Activated T-helper 17 cell treated with anti-CD3 and anti-CD28 coated beads, Interleukin-2, amount 50 U/mL, for 72 hours (primary cell): ENCODE measurements around the gene NMUR1. TPM values are rescaled to one million over a fixed set of nuclear protein-coding genes. Genes with fewer than 3 reads are reported as not detected.
A peak's percentile ranks its signal among the peaks of the same experiment; 100 is the strongest.

Experiments used
- ATAC-seq: fragments of 150-1000 bp; cut with Tn5 transposase; replicated peaks from 2 replicates; pipeline ENCODE4 v1.10.0; 2021; ENCODE audit warnings: mild to moderate bottlenecking, moderate library complexity
- H3K27ac Mint-ChIP-seq: one replicate; pipeline ENCODE4 v1.8.0; 2022; ENCODE audit warnings: mixed read lengths
- H3K27me3 Mint-ChIP-seq: one replicate; pipeline ENCODE4 v1.8.0; 2022; ENCODE audit warnings: mixed read lengths
- H3K36me3 Mint-ChIP-seq: one replicate; pipeline ENCODE4 v1.8.0; 2022; ENCODE audit warnings: low read depth, mild to moderate bottlenecking, mixed read lengths
- H3K4me1 Mint-ChIP-seq: one replicate; pipeline ENCODE4 v1.8.0; 2022; ENCODE audit warnings: mixed read lengths
- H3K4me3 Mint-ChIP-seq: one replicate; pipeline ENCODE4 v1.8.0; 2022; ENCODE audit warnings: mild to moderate bottlenecking, mixed read lengths
- H3K9me3 Mint-ChIP-seq: one replicate; pipeline ENCODE4 v1.8.0; 2022; ENCODE audit warnings: mixed read lengths
- total RNA-seq, 2 donors: library from RNA; stranded (reverse); gene quantifications; one replicate each; pipeline ENCODE4 v1.2.3, GENCODE V29; 2022

The NMUR1 gene
- total RNA-seq, 2 donors from 2014 or later = 0.15 to 0.21 TPM

DNA sequence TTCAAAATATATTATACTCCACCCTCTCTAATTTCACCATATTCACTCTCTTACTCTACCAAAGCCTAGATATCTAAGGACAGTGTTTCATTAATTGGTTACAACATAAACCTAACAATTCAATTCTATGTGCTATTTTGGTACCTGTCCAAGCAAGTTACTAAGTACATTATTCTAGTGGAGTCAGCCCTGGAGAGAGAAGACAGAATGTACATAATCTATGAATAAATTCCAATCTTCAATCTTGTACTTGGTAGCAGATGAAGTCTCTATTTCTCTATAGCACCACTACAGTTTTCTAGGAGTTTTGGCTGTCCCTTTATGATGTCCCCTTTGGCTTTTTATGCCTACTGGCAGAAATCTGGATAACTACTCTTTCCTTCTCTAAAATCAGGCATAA is 27.6 kb downstream of the NMUR1 start:
- H3K9me3 Mint-ChIP-seq = no peaks in the 10 kb centered on the region
- H3K4me1 Mint-ChIP-seq = no peaks in the 10 kb centered on the region
- ATAC-seq = no peak
- H3K27me3 Mint-ChIP-seq = no peaks in the 10 kb centered on the region
- no peak overlapping the region for H3K4me3 Mint-ChIP-seq
- no peak overlapping the region for H3K27ac Mint-ChIP-seq
- H3K36me3 Mint-ChIP-seq = peaks cover 12% of the 10 kb centered on the region

DNA sequence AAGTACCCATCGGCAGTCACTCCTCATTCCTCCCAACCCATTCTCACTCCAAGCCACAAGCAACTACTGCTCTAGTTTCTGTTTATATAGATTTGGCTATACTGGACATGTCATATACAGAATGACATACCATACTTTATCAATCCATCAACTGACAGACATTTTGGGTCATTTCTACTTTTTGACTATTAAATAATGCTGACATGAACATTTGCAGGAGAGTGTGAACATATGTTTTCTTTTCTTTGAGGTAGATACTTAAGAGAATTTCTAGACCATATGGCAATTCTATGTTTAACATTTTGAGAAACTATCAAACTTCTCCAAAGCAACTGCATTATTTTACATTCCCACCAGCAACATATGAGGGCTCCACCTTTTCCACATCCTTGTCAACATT is 32.6 kb downstream of the NMUR1 start:
- Mint-ChIP-seq H3K27me3 (no peaks in the 10 kb centered on the region), H3K4me1 (no peaks in the 10 kb centered on the region), H3K27ac (no peak overlapping the region), H3K4me3 (no peak overlapping the region), H3K36me3 (peaks cover 3% of the 10 kb centered on the region), H3K9me3 (no peaks in the 10 kb centered on the region)
- no peak for ATAC-seq

DNA sequence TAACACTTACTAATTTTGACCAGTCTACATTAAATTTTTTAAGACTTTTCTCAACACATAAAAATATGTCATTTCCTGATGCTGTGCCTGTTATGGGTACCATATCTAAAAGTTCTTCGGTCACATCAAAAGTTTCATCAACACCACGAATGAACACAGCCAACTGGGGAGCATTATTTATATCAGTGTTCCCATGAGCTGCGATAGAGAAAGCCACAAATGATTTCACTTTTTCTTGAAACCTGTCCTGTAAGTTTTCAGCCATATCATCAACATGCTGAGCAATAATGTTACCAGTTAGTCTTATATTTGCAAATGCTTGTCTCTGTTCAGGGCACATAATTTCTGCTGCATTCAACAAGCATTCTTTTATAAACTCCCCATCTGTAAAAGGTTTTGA is 35.6 kb downstream of the NMUR1 start:
- no peaks in the 10 kb centered on the region for H3K27me3 Mint-ChIP-seq

DNA sequence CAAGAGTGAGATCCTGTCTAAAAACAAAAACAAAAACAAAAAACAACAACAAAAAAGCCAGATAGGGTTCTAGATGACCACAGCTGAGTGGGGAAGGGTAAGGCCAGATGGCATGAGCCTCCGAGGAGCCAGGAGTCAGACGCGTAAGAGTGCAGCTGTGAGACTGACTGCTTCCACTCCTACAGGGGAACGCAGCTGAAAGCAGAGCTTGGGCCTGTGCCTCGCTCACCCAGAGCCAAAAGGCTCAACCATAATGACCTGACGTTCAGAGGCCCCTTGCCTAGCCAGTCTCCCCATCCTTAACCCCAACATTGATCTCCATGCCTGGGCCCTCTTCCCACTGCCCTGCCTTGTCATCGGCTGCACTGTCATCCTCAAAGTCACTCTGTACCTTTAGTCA is 39.4 kb downstream of the NMUR1 start:
- no peak overlapping the region for H3K4me3 Mint-ChIP-seq
- H3K9me3 Mint-ChIP-seq = no peaks in the 10 kb centered on the region
- no peak overlapping the region for H3K27ac Mint-ChIP-seq
- H3K27me3 Mint-ChIP-seq = peaks cover 4% of the 10 kb centered on the region
- no peaks in the 10 kb centered on the region for H3K4me1 Mint-ChIP-seq
- ATAC-seq = no peak
- no peaks in the 10 kb centered on the region for H3K36me3 Mint-ChIP-seq

More for the DNA sequence above, 35.6 kb downstream of the NMUR1 start:
- Mint-ChIP-seq H3K9me3 (no peaks in the 10 kb centered on the region), H3K36me3 (no peaks in the 10 kb centered on the region), H3K4me3 (no peak overlapping the region), H3K27ac (no peak overlapping the region), H3K4me1 (no peaks in the 10 kb centered on the region)
- ATAC-seq = no peak

DNA sequence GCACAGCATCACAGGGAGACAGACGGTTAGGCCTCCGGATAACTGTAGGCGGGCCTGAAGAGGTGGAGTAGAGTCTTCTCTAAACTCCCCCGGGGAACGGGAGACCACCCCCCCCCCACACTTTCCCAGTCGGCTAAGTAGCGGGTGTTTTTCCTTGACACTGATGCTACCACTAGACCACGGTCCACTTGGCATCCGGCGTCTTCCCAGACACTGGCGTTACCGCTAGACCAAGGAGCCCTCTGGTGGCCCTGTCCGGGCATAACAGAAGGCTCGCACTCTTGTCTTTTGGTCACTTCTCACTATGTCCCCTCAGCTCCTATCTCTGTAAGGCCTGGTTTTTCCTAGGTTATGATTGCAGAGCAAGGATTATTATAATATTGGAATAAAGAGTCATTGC is 40.3 kb downstream of the NMUR1 start:
- no peaks in the 10 kb centered on the region for H3K36me3 Mint-ChIP-seq
- H3K4me1 Mint-ChIP-seq = no peaks in the 10 kb centered on the region
- H3K9me3 Mint-ChIP-seq = no peaks in the 10 kb centered on the region
- no peak overlapping the region for H3K4me3 Mint-ChIP-seq
- peaks cover 4% of the 10 kb centered on the region for H3K27me3 Mint-ChIP-seq
- no peak overlapping the region for H3K27ac Mint-ChIP-seq
- no peak for ATAC-seq

DNA sequence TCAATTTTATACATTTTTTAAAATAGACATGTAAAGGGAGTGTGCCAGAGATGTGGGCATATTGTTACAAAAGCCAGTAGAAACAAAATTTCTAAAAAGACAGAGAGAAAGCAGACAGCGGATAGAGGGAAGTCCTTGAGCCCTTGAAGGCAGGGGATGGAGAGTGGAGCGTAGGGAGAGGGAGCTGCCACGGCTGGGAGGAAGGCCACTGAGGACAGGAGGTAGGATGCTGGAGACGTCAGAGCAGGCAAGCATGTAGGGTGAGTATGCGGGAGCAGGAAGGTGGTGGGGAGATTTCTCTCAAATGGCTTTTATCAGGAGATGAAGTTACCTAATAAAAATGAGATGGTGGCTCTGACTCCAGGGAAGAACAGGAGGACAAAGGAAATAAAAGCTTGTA is 41.9 kb downstream of the NMUR1 start:
- Mint-ChIP-seq H3K4me3 (no peak overlapping the region), H3K27me3 (peaks cover 4% of the 10 kb centered on the region), H3K27ac (no peak overlapping the region), H3K4me1 (no peaks in the 10 kb centered on the region), H3K9me3 (no peaks in the 10 kb centered on the region), H3K36me3 (no peaks in the 10 kb centered on the region)
- ATAC-seq = no peak

DNA sequence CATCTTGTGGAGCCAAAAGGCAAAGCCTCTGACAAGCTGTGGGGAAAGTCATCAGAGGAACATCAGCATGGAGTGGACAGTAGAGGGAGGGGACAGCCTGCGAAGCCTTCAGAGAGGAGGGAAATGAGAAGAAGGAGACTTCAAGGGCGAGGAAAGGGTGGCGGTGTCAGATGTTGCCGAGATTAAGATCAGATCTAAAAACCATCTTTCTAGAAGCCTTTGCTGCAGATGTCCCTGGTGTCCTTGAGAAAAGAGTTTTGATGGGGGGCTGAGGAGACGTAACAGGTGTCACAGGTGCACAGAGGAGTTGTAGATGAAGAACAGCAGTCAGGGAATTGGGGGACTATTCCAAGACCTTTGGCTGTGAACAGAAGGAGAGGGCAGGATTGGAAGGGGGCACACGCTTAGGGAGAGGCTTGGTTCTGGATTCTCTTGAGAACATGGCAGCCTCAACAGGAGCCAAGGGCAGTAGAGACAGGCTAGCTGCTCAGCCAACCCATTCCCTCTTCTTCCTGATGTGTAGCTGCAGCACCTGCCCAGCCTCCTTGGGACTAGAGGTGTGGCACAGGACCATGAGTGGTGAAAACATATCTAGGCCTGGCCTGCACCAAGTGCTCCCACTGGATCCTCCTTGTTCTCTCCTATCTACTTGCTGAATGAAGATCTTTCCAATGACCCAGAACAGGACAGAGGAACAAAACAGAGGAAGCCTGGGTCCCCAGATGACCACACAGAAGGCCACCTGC is 43.2 kb downstream of the NMUR1 start:
- peak overlapping the region; percentile 63 for H3K27ac Mint-ChIP-seq
- no peak for ATAC-seq
- H3K4me1 Mint-ChIP-seq = no peaks in the 10 kb centered on the region
- no peak overlapping the region for H3K4me3 Mint-ChIP-seq
- H3K9me3 Mint-ChIP-seq = no peaks in the 10 kb centered on the region
- H3K36me3 Mint-ChIP-seq = no peaks in the 10 kb centered on the region
- peaks cover 4% of the 10 kb centered on the region for H3K27me3 Mint-ChIP-seq

DNA sequence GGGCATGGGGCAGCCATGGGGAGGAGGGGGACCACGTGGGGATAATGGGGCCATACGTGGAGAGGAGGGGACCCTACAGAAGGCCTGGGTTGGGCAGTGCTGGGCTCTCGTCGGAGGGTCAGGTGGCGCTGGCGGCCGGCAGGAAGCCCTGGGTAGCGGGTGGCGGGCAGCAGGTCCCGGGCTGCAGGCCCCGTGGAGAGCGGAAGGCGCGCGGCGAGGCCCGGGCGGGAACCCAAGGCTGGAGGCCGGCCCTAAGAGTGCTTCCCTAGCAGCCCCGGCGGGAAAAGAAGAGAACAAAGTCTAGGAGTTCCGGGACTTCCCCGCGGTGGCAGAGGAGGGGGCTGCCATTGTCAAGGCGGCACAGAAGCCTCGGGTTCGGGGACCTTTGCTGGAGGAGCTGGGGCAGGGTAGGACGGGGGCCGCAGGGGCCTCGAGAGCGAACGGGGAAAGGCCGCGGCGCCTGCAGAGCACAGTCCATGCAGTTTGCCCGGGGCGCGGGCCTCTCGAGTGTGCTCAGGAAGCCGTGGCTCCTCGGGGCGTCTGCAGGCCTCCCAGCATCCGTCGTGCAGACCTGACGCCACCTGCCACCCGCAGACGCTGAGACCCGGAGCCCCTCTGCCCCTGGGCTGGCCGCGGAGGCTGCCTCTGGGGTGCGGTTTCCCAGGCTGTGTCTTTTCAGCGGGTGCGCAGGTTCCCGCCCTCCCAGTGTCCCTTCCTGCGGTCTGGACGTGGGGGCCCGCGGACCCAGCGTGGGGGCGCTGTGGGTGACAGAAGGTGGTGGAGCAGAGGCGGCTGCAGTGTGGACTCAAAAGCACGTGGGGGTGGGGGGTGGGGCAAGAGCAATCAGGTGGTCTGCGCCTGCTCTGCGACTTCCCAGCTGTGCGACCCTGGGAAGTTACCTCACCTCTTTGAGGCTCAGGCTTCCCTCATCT is 46.6 kb downstream of the NMUR1 start:
- H3K27me3 Mint-ChIP-seq = peaks cover 4% of the 10 kb centered on the region

DNA sequence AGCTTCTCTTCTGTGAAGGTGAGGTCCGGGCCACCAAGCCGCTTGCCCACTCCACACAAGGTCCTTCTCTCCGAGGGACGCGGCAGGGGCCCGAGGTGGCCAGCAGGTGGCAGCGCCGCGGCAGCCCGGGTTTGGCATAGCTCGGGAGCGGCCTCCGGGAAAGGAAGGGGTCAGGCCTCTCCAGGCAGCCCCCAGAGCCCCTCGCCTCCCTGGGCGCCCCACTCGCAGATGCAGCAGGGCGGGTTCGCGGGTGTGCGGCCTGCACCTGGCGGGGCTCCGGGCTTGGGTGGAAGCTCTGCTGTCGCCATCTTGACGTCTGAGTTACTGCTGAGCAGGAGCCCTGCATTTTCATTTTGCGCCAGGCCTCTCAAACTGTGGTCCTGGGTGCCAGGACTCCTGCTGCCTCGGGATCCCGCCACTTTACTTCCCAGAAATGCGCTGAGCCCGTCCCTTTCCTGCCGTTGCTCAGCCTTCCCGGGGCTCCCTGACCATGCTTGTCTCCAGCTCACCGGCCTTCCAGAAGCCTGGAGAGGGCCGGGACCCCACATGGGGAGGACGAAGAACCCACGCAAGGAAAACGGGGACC is 47.3 kb downstream of the NMUR1 start:
- Mint-ChIP-seq H3K9me3 (no peaks in the 10 kb centered on the region), H3K36me3 (no peaks in the 10 kb centered on the region), H3K27me3 (peaks cover 4% of the 10 kb centered on the region), H3K27ac (peak overlapping the region; percentile 87), H3K4me3 (peak overlapping the region; percentile 78), H3K4me1 (no peaks in the 10 kb centered on the region)
- ATAC-seq = peak; percentile 91

More for the DNA sequence above, 46.6 kb downstream of the NMUR1 start:
- no peaks in the 10 kb centered on the region for H3K4me1 Mint-ChIP-seq
- ATAC-seq = peak; percentile 65
- no peaks in the 10 kb centered on the region for H3K9me3 Mint-ChIP-seq
- peak overlapping the region; percentile 87 for H3K27ac Mint-ChIP-seq
- no peaks in the 10 kb centered on the region for H3K36me3 Mint-ChIP-seq
- H3K4me3 Mint-ChIP-seq = peak overlapping the region; percentile 78

DNA sequence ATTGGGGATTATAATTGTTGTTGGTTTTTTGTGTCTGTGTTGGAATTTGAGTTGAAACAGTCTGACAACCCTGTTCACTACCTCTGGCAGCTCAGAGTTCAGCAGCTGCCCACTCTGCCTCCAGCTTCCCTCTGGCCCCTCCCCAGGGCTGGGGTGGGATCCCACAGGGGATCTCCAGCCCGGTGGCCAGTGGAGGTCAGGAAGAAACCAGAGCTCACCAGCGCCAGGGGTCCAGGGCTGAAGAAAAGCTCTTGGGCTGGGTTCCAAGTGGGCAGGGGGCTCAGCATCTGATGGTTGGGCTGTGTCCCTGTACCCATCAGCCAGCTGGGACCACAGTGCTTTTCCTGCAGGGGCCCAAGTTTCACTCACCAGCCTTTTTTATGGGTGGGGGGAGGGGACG is 49.5 kb downstream of the NMUR1 start:
- Mint-ChIP-seq H3K4me3 (no peak overlapping the region), H3K4me1 (no peaks in the 10 kb centered on the region)

DNA sequence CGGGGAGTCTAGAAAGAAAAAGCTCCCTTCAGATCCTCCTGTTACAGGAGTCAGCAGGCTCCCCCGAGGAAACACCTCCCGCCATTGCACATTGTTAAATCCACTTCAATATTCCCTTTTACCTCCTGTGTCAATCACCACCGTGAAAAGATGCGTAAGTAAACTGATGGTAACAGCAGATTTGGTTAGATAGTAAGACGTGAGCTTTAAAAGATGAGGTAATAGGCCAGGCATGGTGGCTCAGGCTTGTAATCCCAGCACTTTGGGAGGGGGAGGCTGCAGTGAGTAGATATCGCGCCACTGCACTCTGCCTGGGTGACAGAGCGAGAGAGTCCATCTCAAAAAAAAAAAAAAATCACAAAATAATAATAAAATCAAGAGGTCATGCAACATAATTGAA is 50.8 kb downstream of the NMUR1 start:
- no peaks in the 10 kb centered on the region for H3K9me3 Mint-ChIP-seq
- no peaks in the 10 kb centered on the region for H3K36me3 Mint-ChIP-seq
- H3K4me1 Mint-ChIP-seq = no peaks in the 10 kb centered on the region
- no peak overlapping the region for H3K27ac Mint-ChIP-seq
- ATAC-seq = no peak
- no peak overlapping the region for H3K4me3 Mint-ChIP-seq
- H3K27me3 Mint-ChIP-seq = no peaks in the 10 kb centered on the region

More for the DNA sequence above, 49.5 kb downstream of the NMUR1 start:
- Mint-ChIP-seq H3K27ac (no peak overlapping the region), H3K36me3 (no peaks in the 10 kb centered on the region), H3K27me3 (no peaks in the 10 kb centered on the region), H3K9me3 (no peaks in the 10 kb centered on the region)
- ATAC-seq = no peak

DNA sequence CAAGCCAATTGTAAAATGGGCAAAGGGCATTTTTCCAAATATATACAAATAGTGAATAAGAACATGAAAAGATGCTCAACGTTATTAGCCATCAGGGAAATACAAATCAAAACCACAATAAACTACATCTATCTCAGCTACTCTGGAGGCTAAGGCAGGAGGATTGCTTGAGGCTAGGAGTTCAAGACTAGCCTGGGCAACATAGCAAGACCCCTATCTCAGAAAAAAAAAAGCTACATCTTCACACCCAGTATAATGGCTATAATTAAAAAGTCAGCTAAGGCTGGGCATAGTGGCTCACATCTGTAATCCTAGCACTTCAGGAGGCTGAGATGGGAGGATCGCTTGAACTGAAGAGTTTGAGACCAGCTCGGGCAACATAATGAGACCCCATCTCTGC is 53.3 kb downstream of the NMUR1 start:
- no peaks in the 10 kb centered on the region for H3K36me3 Mint-ChIP-seq
- H3K4me1 Mint-ChIP-seq = no peaks in the 10 kb centered on the region
- H3K9me3 Mint-ChIP-seq = no peaks in the 10 kb centered on the region
- ATAC-seq = no peak
- no peak overlapping the region for H3K4me3 Mint-ChIP-seq
- peaks cover 3% of the 10 kb centered on the region for H3K27me3 Mint-ChIP-seq
- H3K27ac Mint-ChIP-seq = no peak overlapping the region

DNA sequence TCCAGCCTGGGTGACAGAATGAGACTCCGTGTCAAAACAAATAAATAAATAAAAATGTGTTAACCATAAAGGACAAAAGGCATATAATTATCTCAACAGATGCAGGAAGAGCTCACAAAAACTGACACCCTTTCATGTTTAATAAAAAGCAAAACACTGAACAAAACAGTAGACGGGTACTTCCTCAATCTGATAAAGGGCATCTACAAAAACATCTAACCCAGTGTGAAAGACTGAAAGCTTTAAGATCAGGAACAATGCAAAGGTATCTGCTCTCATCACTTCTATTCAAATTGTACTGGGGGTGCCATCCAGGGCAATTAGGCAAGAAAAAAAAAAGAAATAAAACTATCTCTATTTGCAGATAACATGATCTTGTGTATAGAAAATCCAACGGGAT is 54.3 kb downstream of the NMUR1 start:
- Mint-ChIP-seq H3K4me1 (no peaks in the 10 kb centered on the region), H3K36me3 (no peaks in the 10 kb centered on the region), H3K9me3 (no peaks in the 10 kb centered on the region), H3K27me3 (peaks cover 3% of the 10 kb centered on the region), H3K4me3 (no peak overlapping the region), H3K27ac (no peak overlapping the region)
- no peak for ATAC-seq
